Islet precursor cell (in vitro differentiated cells): ENCODE results near the gene STARD7.
A peak's percentile ranks its signal among the peaks of the same experiment; 100 is the strongest.
"Not testable (repeated sequence)": the region's sequence is repeated elsewhere in the genome, so short reads cannot be mapped to it uniquely, and the experiment has no call there.

ENCODE experiments used
- DNase-seq: peaks from one replicate; pipeline ENCODE4 v3.0.0-alpha.2; 2018

Gene STARD7

GRCh38 chr2:96146153-96146880 lies 62.3 kb downstream of the STARD7 start:
- peak; percentile 57 for DNase-seq

- DNase-seq = peak; percentile 47
These were observed 62.8 kb downstream of the STARD7 start for GRCh38 chr2:96145848-96146152.

- DNase-seq = peak; percentile 80
These were observed 63.4 kb downstream of the STARD7 start, which contains the start of gene DUSP2 for GRCh38 chr2:96145036-96145847. DUSP2 (minus strand) TSS chr2:96145440; CDS start chr2:96145354, 86 bp downstream.

- peak; percentile 69 for DNase-seq
These were observed 64.1 kb downstream of the STARD7 start for GRCh38 chr2:96144481-96145035.

- DNase-seq = peak; percentile 83
These were observed 64.7 kb downstream of the STARD7 start for GRCh38 chr2:96143848-96144480.

GRCh38 chr2:96143231-96143847 lies 65.3 kb downstream of the STARD7 start:
- no peak for DNase-seq

- DNase-seq = no peak
These were observed 66.2 kb downstream of the STARD7 start for GRCh38 chr2:96142217-96143113.

- not testable (repeated sequence) for DNase-seq
These were observed 67.0 kb downstream of the STARD7 start for GRCh38 chr2:96141624-96141967.

GRCh38 chr2:96140941-96141623 lies 67.5 kb downstream of the STARD7 start:
- no peak for DNase-seq

- no peak for DNase-seq
These were observed 69.4 kb downstream of the STARD7 start for GRCh38 chr2:96139181-96139758.

GRCh38 chr2:96138179-96139145 lies 70.2 kb downstream of the STARD7 start, which contains the start of gene ASTL:
ASTL (minus strand) TSS chr2:96138502; CDS start chr2:96138436, 66 bp downstream.
- DNase-seq = peak; percentile 85

- DNase-seq = no peak
These were observed 71.1 kb downstream of the STARD7 start for GRCh38 chr2:96137321-96138178.

- DNase-seq = no peak
These were observed 72.4 kb downstream of the STARD7 start for GRCh38 chr2:96136129-96136720.

- DNase-seq = no peak
These were observed 73.0 kb downstream of the STARD7 start for GRCh38 chr2:96135621-96136020.

GRCh38 chr2:96135171-96135570 lies 73.5 kb downstream of the STARD7 start:
- no peak for DNase-seq
